H7 (cell line): Measurements from ENCODE around the gene IL5. TPM values are rescaled to one million over a fixed set of nuclear protein-coding genes. Genes with fewer than 3 reads are reported as not detected.
"Not testable (repeated sequence)": the region's sequence is repeated elsewhere in the genome, so short reads cannot be mapped to it uniquely, and the experiment has no call there.

ENCODE experiments used
- DNase-seq: peaks from one replicate; pipeline ENCODE4 v3.0.0; 2012
- H3K27me3 ChIP-seq: 2 replicates; pipeline ENCODE4 v1.6.0; 2011; ENCODE audit warnings: mild to moderate bottlenecking, low read length; ENCODE audit not compliant: control insufficient read depth, insufficient read depth
- H3K36me3 ChIP-seq: replicated peaks from 2 replicates; pipeline ENCODE4 v1.5.1; 2011; ENCODE audit warnings: low read length; ENCODE audit not compliant: control insufficient read depth, insufficient read depth
- H3K4me3 ChIP-seq: 2 replicates; pipeline ENCODE4 v1.5.1; 2011; ENCODE audit warnings: low read depth, mild to moderate bottlenecking, control low read depth, low read length, moderate library complexity; ENCODE audit not compliant: insufficient read depth
- total RNA-seq: library from RNA; depleted of rRNA; stranded (reverse); fragments of >200 nt; shearing (Covaris generic); gene quantifications from 2 replicates; pipeline ENCODE4 v1.2.3, GENCODE V29; 2014

The IL5 gene
- total RNA-seq, 1 experiment from 2014 or later = not detected

DNA sequence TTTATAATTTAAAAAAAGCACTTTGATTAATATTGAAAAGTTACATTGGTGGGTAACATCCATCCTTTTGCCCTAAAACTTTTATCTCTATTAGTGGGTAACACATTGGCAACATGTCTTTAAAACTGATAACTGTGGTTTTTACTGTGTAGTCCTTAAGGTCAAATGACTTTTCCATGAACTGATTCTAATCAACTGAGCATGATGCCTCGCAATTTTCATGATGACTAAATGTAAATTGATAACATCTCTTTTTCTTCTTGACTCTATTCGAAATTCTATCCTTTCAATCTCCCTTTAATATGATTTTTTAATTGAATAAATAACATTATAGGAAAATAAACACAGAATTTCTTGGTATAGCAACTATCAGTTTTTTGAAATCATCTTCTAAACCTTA is 6.3 kb upstream of the IL5 start:
- Histone ChIP-seq H3K27me3 (no peaks in the 10 kb centered on the region), H3K4me3 (no peak overlapping the region), H3K36me3 (no peaks in the 10 kb centered on the region)
- DNase-seq = no peak

DNA sequence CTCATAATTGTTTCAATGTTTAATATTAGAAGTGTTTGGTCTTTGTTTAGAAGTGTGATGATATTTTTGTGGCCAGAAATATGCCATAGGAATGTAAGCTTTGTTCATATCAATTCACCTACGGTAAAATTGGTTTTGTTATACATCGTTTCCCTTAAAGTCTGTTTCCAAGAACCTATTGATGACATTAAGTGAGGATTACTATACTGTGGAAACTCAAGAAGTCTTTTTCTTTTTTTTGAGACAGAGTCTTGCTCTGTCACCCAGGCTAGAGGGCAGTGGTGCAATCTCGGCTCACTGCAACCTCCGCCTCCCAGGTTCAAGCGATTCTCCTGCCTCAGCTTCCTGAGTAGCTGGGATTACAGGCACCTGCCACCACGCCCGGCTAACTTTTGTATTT is 5.5 kb upstream of the IL5 start:
- H3K36me3 ChIP-seq, H3K4me3 ChIP-seq, H3K27me3 ChIP-seq, DNase-seq: not testable (repeated sequence)

DNA sequence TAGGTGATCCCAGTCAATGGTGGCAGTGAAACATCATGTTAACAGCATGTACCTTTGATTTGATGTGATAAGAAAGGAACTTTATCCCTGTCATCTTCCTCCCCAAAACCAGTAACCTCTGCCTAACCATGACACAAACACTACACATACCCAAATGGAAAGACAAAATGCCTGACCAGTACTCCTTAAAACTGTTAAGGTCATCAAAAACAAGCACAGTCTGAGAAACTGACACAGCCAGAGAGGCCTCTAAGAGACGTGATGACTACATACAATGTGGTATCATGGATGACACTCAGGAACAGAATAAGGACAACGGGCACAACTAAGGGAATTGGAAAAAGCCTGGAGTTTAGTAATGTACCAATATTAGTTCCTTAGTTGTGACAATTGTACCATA is 3.9 kb upstream of the IL5 start:
- Histone ChIP-seq H3K4me3 (no peak overlapping the region), H3K36me3 (no peaks in the 10 kb centered on the region), H3K27me3 (no peaks in the 10 kb centered on the region)
- no peak for DNase-seq

DNA sequence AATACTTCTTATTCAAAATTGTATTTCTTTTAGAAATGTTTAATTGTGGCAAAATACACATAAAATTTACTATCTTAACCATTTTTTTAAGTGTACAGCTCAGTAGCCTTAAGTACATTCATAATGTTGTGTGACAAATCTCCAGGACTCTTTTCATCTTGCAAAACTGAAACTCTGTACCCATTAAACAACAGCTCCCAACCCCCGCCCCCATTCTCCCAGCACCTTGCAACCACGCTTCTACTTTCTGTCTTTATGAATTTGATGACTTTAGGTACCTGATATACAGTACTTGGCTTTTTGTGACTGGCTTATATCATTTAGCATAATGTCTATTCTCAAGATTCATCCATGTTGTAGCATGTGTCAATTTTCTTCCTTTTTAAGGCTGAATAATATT is 2.8 kb upstream of the IL5 start:
- no peaks in the 10 kb centered on the region for H3K36me3 ChIP-seq
- no peaks in the 10 kb centered on the region for H3K27me3 ChIP-seq
- no peak for DNase-seq
- H3K4me3 ChIP-seq = no peak overlapping the region

DNA sequence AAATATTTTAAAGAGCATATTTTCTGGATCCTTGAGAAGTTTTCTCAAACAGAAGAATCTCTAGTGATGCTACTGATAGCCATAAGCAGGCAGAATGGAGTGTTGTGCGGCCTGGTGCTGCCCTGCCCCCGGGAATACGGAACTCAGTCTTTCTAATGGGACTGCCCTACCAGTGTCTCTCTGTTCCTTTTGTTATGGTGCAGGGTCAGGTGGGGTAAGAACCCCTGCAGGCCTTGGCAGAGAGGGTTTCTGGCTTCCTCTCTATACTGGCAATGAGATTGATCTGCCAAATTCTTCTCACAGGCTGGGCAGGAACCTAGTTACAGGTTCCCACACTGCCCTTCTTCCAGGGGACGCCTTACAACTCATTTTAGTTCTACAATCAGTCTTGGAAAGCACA is 2.6 kb downstream of the IL5 start:
- Histone ChIP-seq H3K36me3 (no peaks in the 10 kb centered on the region), H3K4me3 (no peak overlapping the region), H3K27me3 (no peaks in the 10 kb centered on the region)
- peak; percentile 15 for DNase-seq

DNA sequence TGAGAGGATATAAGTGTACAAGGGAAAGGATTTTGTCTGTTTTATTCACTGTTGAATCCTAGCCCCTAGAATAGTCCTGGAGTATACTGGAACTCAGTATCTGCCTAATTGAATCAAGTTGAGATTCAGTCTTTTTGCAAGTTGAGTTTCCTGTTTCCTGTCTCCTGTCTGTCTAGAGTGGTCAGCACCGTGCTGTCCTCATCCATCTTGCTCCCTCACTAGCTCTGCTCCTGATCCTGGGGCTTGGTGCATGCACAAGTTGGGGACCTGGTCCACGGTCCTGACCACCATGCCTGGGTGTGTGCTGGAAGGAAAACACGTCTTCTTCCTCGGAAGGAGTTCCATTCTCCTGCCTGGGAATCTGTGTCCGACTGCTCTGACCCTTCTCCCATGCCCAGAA is 3.2 kb downstream of the IL5 start:
- no peak for DNase-seq
- H3K4me3 ChIP-seq = no peak overlapping the region
- H3K36me3 ChIP-seq = no peaks in the 10 kb centered on the region
- H3K27me3 ChIP-seq = no peaks in the 10 kb centered on the region

DNA sequence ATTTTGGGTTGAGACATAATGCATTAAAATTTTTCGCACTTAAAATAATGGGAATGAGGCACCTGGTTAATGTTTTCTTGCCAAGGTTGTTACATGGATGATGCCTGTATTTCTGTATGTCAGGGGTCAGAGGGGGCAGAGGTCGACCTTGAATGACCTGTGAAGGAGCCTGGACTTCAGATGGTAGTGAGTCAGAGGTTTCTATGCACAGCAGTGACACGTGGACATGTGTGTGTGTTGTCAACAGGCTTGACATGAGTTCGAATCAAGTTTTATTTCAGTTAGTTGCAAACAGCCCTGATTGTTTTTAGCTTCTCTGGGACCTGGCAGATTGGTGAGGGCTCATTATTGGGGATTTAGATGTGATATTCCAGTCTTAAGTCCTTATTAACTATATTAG is 3.6 kb downstream of the IL5 start:
- no peak overlapping the region for H3K4me3 ChIP-seq
- DNase-seq = no peak
- H3K36me3 ChIP-seq = no peaks in the 10 kb centered on the region
- no peaks in the 10 kb centered on the region; the same call in 1 of the 2 replicates for H3K27me3 ChIP-seq

DNA sequence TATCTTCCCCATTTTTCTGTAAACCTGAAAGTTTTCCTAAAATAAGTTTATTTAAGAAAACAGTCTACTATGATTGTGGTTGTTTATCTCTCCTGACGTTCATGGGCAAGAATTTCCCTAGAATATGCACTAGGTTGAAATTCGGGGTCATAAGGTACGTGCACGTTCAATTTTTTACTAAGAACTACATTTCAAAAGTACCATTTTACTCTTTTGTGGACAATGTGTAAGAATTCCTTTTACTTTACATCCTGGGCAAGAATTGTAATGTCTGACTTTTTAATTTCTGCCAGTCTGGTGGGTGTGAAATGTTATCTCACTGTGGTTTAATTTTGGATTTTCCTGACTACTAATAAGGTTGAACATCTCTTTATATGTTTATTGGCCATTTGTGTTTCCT is 12.4 kb downstream of the IL5 start:
- no peak overlapping the region for H3K4me3 ChIP-seq
- no peak for DNase-seq
- peaks cover 2% of the 10 kb centered on the region; the same call in 1 of the 2 replicates for H3K27me3 ChIP-seq
- no peaks in the 10 kb centered on the region for H3K36me3 ChIP-seq

DNA sequence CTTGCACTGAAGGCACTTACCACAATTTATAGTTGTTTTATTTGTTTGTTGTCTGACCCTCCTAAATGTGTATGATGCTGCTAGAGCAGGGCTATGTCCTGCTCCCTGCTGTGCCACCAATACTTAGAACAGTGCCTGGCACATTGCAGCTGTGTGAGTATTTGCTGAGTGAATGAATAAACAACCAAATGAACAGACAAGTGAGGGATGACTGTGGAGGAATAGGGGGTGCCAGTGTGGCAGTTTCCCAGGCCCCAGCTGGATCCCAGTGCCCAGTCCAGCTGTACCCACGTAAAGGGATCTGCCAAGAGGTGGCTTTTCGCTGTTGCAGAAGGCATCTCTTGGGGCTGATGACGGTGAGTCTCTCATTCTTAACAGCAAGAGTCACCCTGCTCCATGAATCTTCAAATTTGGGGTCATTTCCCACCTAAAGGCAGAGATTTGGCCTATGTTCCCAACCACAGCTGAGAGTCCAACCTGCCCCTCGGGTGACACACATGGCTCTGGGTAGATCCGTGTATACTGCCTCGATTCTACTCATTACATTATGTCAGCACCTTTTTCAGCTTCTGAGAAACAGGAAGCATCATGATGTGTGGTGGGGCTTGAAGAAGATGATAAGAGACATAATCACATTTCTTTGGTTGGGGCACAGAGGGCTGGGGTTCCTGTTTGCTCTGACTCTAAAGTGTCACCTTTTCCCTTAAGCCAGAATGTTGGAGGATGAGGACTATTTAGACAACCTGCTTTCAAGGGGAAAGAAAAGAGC is 14.3 kb downstream of the IL5 start:
- Histone ChIP-seq H3K36me3 (no peaks in the 10 kb centered on the region), H3K4me3 (no peak overlapping the region), H3K27me3 (0 out of 2 replicates have a peak, but pooled peaks cover 2% of the 10 kb centered on the region)
- no peak for DNase-seq

DNA sequence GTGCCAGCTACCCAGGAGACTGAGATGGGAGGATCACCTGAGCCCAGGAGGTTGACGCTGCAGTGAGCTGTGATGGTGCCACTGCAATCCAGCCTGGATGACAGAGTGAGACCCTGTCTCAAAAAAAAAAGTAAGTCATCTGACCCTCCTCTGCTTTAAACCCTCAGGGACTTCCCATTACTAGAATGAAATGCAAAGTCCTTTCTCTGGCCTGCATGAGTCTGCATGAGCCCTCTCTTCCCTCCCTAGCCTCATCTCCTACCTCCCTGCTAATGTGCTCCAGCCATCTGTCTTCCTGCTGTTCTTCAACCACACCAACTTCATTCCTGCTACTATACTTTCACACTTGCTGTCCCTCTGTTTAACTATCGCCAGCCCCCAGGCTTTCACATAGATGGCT is 15.3 kb downstream of the IL5 start:
- Histone ChIP-seq H3K36me3 (no peaks in the 10 kb centered on the region), H3K27me3 (0 out of 2 replicates have a peak, but pooled peaks cover 2% of the 10 kb centered on the region), H3K4me3 (no peak overlapping the region)
- no peak for DNase-seq

DNA sequence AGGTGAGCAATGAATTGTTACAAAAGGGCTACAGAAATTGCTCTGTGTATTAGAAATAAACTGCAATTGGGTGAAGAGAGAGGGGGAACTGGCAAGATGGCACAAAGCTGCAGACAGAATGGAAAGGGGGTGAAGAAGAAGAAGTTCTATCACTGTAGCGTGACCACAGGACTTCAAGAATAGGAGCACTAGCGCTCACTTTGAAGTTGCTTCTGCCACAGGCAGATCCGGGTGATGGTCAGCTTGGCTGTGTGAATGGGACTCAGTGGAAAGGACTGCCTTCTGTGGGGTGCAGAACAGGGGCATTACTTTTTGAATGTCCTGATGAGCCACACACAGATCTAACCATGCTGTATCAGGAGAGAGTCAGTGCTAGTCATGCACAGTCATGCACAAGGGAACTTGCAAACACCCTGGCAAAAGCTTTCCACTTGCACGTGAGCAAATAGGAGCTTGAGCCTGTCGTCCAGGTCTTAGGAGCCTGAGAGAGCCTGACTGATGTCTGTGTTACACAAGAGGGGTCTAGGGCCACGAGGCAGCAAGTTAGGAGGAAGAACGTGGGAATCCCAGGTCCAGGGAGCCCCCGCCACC is 16.3 kb downstream of the IL5 start:
- H3K27me3 ChIP-seq = 0 out of 2 replicates have a peak, but pooled peaks cover 2% of the 10 kb centered on the region
- no peak for DNase-seq
- no peak overlapping the region for H3K4me3 ChIP-seq
- no peaks in the 10 kb centered on the region for H3K36me3 ChIP-seq

DNA sequence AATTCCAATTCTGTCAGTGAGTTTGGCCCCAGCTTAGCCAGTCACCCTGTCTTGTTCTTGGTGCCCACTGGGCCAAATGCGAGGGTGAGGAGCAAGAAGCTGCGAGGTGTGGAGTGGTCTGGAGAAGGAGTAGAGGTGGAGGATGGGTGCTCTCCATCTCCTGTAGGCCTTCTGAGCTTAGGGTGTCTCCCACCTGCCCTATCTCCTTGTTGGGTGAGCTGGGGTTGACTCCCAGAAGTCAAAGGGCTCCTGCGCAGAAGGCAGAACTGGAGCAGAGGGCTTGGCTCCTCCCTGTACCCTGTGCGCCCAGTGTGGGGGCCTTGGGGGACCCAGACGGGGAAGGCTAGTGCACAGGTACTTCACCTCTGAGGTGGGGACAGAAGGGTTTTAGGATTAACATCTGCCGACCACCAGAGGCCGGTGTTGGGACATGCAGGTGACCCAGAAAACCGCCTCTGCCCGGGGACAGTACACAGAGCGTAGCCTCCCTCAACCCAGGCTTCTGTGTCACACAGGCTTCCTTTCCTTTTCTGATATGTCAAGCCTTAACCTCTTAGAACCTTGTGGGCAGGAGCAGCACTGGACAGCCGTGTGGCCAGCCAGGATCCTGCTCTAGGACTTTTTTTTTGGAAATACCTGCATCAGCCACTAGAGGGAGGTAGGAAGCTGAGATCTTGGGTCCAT is 16.9 kb downstream of the IL5 start:
- 0 out of 2 replicates have a peak, but pooled peaks cover 2% of the 10 kb centered on the region for H3K27me3 ChIP-seq
- H3K36me3 ChIP-seq = no peaks in the 10 kb centered on the region
- 0 out of 2 replicates have a peak overlapping the region, but pooled peaks have one; percentile 4 for H3K4me3 ChIP-seq
- peak; percentile 51 for DNase-seq

DNA sequence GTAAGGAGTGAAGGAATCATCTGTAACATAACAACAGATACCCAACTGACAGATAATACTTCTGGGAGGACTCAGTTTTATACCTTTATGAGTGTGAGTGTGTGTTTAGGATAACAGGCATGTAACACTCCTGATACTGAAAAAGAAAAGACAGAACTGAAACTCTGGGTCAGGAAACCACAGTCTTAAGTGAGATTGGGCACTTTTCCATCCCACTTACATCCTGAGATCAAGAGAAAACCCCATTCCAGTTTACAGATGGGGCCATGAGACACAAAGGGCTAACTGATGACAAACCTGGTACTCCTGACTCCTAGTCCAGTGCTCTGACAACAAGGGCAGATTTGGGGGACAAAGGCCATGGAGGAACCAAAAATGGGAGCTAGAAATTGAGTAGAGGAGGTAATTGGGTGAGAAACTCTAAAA is 18.0 kb downstream of the IL5 start:
- 0 out of 2 replicates have a peak, but pooled peaks cover 2% of the 10 kb centered on the region for H3K27me3 ChIP-seq

DNA sequence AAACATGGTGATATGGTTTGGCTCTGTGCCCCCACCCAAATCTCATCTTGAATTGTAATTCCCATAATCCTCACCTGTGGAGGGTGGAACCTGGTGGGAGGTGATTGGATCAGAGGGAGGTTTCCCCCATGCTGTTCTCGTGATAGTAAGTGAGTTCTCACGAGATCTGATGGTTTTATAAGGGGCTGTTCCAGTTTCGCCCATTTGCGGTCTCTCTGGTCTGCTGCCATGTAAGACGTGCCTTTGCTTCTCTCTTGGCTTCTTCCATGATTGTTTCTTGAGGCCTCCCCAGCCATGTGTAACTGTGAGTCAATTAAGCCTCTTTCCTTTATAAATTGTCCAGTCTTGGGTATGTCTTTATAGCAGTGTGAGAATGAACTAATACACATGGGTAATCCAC is 18.4 kb downstream of the IL5 start:
- H3K27me3 ChIP-seq, H3K4me3 ChIP-seq, H3K36me3 ChIP-seq, DNase-seq: not testable (repeated sequence)

More for the DNA sequence above, 18.0 kb downstream of the IL5 start:
- Histone ChIP-seq H3K4me3 (no peak overlapping the region), H3K36me3 (no peaks in the 10 kb centered on the region)
- DNase-seq = no peak

DNA sequence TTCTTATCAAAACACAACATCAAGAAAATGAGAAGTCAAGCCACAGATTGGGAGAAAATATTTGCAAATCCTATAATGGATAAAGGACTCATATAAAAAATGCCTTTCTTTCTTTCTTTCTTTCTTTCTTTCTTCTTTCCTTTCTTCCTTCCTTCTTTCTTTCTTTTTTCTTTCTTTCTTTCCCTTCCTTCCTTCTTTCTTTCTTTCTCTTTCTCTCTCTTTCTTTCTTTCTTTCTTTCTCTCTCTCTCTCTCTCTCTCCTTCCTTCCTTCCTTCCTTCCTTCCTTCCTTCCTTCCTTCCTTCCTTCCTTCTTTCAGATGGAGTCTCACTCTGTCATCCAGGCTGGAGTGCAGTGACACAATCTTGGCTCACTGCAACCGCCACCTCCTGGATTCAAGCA is 21.3 kb downstream of the IL5 start:
- H3K4me3 ChIP-seq, DNase-seq, H3K27me3 ChIP-seq, H3K36me3 ChIP-seq: not testable (repeated sequence)
